BE2C (cell line): ENCODE measurements around the gene PNPO.

Source experiments
- DNase-seq: peaks from one replicate; pipeline ENCODE4 v3.0.0-alpha.2; 2020
- H3K27me3 ChIP-seq: fragments of 250-450 bp; sonication (Bioruptor Pico); 2 replicates; pipeline ENCODE4 v1.5.1; 2020; ENCODE audit warnings: mild to moderate bottlenecking
- H3K36me3 ChIP-seq: fragments of 250-450 bp; sonication (Bioruptor Pico); 2 replicates; pipeline ENCODE4 v1.5.1; 2020; ENCODE audit warnings: mild to moderate bottlenecking
- H3K4me1 ChIP-seq: fragments of 250-450 bp; sonication (Bioruptor Pico); 2 replicates; pipeline ENCODE4 v1.5.1; 2020
- H3K4me3 ChIP-seq: 2 replicates; pipeline ENCODE4 v1.5.1; 2011; ENCODE audit warnings: low read depth, low read length
- H3K9me3 ChIP-seq: fragments of 250-450 bp; sonication (Bioruptor Pico); 2 replicates; pipeline ENCODE4 v1.5.1; 2020
- CTCF ChIP-seq: IDR thresholded peaks from 2 replicates; pipeline ENCODE4 v1.5.1; 2012; ENCODE audit warnings: mild to moderate bottlenecking, low read depth, low read length

The PNPO gene

GRCh38 chr17:47993031-47993564 is 51.7 kb downstream of the PNPO start:
- no peak for TF ChIP-seq CTCF
- no peak overlapping the region for H3K4me3 ChIP-seq
- peaks cover 87% of the 10 kb centered on the region for H3K4me1 ChIP-seq
- H3K27me3 ChIP-seq, result no peaks in the 10 kb centered on the region
- no peaks in the 10 kb centered on the region for H3K9me3 ChIP-seq
- no peak for DNase-seq
- H3K36me3 ChIP-seq, result no peaks in the 10 kb centered on the region

GRCh38 chr17:47993964-47994363 is 52.6 kb downstream of the PNPO start:
- Histone ChIP-seq H3K4me1 (peaks cover 87% of the 10 kb centered on the region), H3K27me3 (no peaks in the 10 kb centered on the region), H3K4me3 (no peak overlapping the region), H3K36me3 (no peaks in the 10 kb centered on the region), H3K9me3 (no peaks in the 10 kb centered on the region)
- no peak for TF ChIP-seq CTCF
- DNase-seq, result no peak

- Histone ChIP-seq H3K4me3 (no peak overlapping the region), H3K9me3 (no peaks in the 10 kb centered on the region), H3K36me3 (no peaks in the 10 kb centered on the region), H3K4me1 (peaks cover 87% of the 10 kb centered on the region), H3K27me3 (no peaks in the 10 kb centered on the region)
- no peak for DNase-seq
- no peak for TF ChIP-seq CTCF
Observed at GRCh38 chr17:47994724-47995123, 53.4 kb downstream of the PNPO start.

- no peak for TF ChIP-seq CTCF
- DNase-seq, result peak; percentile 39
- no peak overlapping the region; the same call in 1 of the 2 replicates for H3K4me3 ChIP-seq
- H3K9me3 ChIP-seq, result no peaks in the 10 kb centered on the region
- H3K36me3 ChIP-seq, result no peaks in the 10 kb centered on the region
- peaks cover 88% of the 10 kb centered on the region for H3K4me1 ChIP-seq
- H3K27me3 ChIP-seq, result no peaks in the 10 kb centered on the region
Observed at GRCh38 chr17:47995241-47995935, 54.0 kb downstream of the PNPO start.

- H3K9me3 ChIP-seq, result no peaks in the 10 kb centered on the region
- TF ChIP-seq CTCF, result no peak
- H3K27me3 ChIP-seq, result no peaks in the 10 kb centered on the region
- H3K36me3 ChIP-seq, result no peaks in the 10 kb centered on the region
- H3K4me3 ChIP-seq, result peak overlapping the region; percentile 28
- peaks cover 84% of the 10 kb centered on the region for H3K4me1 ChIP-seq
- DNase-seq, result peak; percentile 90
Observed at GRCh38 chr17:47996201-47996600, 54.8 kb downstream of the PNPO start.

- H3K9me3 ChIP-seq, result no peaks in the 10 kb centered on the region
- no peaks in the 10 kb centered on the region for H3K36me3 ChIP-seq
- TF ChIP-seq CTCF, result no peak
- no peaks in the 10 kb centered on the region for H3K27me3 ChIP-seq
- H3K4me3 ChIP-seq, result no peak overlapping the region
- H3K4me1 ChIP-seq, result peaks cover 83% of the 10 kb centered on the region
- no peak for DNase-seq
Observed at GRCh38 chr17:47997586-47997985, 56.2 kb downstream of the PNPO start.
